ENCODE results near the gene MLANA. TPM values are rescaled to one million over a fixed set of nuclear protein-coding genes. Genes with fewer than 3 reads are reported as not detected.

Gene MLANA
- total RNA-seq, 1 donor from 2014 or later = not detected

DNA sequence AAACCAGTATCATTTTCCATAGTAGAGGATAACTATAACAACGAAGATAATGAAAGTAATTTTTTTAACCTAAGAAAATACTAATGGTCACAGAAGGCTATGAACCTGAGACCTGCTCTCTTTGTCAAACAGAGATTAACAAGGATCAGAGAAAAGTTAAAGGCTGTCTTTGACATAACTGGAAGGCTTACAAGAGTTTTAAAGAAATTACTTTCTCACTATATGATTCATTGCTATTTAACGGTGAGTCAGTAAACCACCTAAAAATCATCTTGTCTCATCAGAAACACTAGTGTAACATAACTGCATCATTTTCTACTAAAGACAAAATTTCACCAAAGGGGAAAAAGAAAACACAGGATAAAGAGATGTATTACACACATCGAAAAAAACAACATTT, 19.3 kb downstream of the MLANA start:
- H3K36me3 Mint-ChIP-seq = peaks cover 8% of the 10 kb centered on the region
- DNase-seq (ENCODE audit: low spot score in 2 of 2, unreplicated experiment in 2 of 2) = no peak
- no peak overlapping the region for H3K4me3 Mint-ChIP-seq
- H3K4me1 Mint-ChIP-seq = no peaks in the 10 kb centered on the region
- H3K9me3 Mint-ChIP-seq = no peaks in the 10 kb centered on the region
- no peak overlapping the region for H3K27ac Mint-ChIP-seq
- no peaks in the 10 kb centered on the region for H3K27me3 Mint-ChIP-seq (ENCODE audit: low read depth)
- TF ChIP-seq, protein P1, sequence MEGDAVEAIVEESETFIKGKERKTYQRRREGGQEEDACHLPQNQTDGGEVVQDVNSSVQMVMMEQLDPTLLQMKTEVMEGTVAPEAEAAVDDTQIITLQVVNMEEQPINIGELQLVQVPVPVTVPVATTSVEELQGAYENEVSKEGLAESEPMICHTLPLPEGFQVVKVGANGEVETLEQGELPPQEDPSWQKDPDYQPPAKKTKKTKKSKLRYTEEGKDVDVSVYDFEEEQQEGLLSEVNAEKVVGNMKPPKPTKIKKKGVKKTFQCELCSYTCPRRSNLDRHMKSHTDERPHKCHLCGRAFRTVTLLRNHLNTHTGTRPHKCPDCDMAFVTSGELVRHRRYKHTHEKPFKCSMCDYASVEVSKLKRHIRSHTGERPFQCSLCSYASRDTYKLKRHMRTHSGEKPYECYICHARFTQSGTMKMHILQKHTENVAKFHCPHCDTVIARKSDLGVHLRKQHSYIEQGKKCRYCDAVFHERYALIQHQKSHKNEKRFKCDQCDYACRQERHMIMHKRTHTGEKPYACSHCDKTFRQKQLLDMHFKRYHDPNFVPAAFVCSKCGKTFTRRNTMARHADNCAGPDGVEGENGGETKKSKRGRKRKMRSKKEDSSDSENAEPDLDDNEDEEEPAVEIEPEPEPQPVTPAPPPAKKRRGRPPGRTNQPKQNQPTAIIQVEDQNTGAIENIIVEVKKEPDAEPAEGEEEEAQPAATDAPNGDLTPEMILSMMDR (IDR thresholded peaks at IDR 0.05; ENCODE audit: unreplicated experiment) = no peak

DNA sequence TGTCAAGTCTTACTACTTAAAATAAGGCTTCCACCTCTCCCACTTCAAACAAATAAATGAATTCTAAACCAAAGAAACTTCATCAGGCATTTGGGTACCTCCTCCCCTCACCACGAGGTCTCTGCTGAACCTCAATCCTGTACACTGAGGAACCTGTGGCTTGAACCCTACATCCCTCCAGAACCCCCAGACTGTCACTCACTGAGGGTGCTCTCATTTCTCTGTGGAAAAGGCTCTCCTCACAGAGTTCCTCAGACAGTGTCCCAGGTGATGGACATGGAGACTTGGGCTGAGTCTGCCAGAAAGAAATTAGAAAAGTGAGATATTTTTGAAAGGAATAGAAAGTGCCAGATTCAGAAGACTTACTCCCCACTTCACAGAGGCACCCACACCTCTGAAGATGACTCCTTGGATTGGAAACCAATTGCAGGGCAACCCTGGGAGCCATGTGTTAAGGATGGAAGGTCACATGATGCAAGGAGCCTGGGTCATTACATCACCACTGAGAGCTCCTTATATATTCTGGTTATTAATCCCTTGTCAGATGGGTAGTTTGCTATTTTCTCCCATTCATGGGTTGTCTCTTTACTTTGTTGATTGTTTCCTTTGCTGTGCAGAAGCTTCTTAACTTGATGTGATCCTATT, 19.8 kb downstream of the MLANA start:
- Mint-ChIP-seq H3K9me3 (no peaks in the 10 kb centered on the region), H3K36me3 (peaks cover 4% of the 10 kb centered on the region), H3K4me3 (no peak overlapping the region), H3K27me3 (ENCODE audit: low read depth) (no peaks in the 10 kb centered on the region), H3K27ac (no peak overlapping the region), H3K4me1 (no peaks in the 10 kb centered on the region)
- DNase-seq (ENCODE audit: low spot score in 2 of 2, unreplicated experiment in 2 of 2) = no peak
- TF ChIP-seq, protein P1 (IDR thresholded peaks at IDR 0.05; ENCODE audit: unreplicated experiment) = no peak

DNA sequence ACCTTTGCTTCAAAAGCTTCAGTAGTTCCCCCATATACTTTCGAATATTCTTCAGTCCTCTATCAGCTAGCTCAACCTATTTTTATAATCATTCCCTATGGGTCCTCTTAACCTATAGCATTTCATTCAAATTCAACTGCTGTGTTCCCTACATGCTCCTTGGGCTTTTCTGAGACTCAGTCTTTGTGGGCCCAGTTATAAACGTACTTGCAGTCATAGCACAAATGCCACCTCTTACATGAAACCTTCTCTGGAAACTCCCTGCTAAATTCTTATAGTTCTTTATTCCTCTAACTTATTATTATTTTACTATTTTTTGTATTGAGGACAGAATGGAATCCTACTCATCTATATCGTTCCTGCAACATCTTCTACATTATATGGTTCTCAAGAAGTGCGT, 24.7 kb downstream of the MLANA start:
- no peaks in the 10 kb centered on the region for H3K4me1 Mint-ChIP-seq
- H3K36me3 Mint-ChIP-seq = peaks cover 13% of the 10 kb centered on the region
- no peaks in the 10 kb centered on the region for H3K9me3 Mint-ChIP-seq
- H3K4me3 Mint-ChIP-seq = no peak overlapping the region
- no peaks in the 10 kb centered on the region for H3K27me3 Mint-ChIP-seq (ENCODE audit: low read depth)
- DNase-seq (ENCODE audit: low spot score in 2 of 2, unreplicated experiment in 2 of 2) = no peak
- no peak overlapping the region for H3K27ac Mint-ChIP-seq
- TF ChIP-seq, protein P1 (IDR thresholded peaks at IDR 0.05; ENCODE audit: unreplicated experiment) = no peak

DNA sequence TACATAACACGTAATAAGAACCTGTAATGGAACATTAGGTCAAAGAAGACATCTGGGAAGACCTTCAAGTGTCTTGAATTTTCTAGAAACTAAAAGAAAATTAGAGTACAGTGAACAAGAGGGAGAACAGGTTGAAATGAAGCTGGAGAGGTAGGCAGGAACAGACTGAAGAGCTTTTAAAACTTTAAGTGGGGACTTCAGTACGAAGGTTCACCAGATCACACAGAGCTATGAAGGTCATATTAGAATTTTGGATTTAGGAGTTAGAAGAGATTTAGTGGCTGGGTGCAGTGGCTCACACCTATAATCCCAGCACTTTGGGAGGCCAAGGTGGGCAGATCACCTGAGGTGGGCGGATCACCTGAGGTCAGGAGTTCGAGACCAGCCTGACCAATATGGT, 26.6 kb downstream of the MLANA start:
- no peak overlapping the region for H3K27ac Mint-ChIP-seq
- H3K36me3 Mint-ChIP-seq = peaks cover 27% of the 10 kb centered on the region
- no peaks in the 10 kb centered on the region for H3K9me3 Mint-ChIP-seq
- TF ChIP-seq, protein P1 (IDR thresholded peaks at IDR 0.05; ENCODE audit: unreplicated experiment) = no peak
- no peak overlapping the region for H3K4me3 Mint-ChIP-seq
- H3K4me1 Mint-ChIP-seq = no peaks in the 10 kb centered on the region
- DNase-seq (ENCODE audit: low spot score in 2 of 2, unreplicated experiment in 2 of 2) = no peak
- H3K27me3 Mint-ChIP-seq (ENCODE audit: low read depth) = no peaks in the 10 kb centered on the region

DNA sequence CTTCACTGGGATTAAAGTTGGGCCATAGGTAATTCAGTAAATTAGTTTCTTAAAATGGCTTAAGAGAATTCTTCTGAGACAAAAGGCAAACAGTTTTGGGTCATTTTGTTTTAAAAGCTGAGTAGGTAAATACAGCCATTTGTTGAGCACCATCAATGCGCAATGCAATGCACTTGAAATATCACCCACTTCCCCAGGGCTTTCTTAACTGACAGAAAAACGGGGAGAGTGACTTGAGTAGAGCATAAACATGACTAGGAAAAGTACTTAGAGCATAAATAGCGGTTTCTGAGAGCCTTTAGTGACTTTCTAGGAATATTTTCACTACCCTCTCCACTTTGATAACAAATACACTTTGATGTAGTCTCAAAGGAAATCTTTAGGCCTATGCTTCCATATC, 27.2 kb downstream of the MLANA start:
- DNase-seq (ENCODE audit: low spot score in 2 of 2, unreplicated experiment in 2 of 2) = no peak
- H3K27me3 Mint-ChIP-seq (ENCODE audit: low read depth) = no peaks in the 10 kb centered on the region
- H3K4me1 Mint-ChIP-seq = no peaks in the 10 kb centered on the region
- H3K27ac Mint-ChIP-seq = no peak overlapping the region
- TF ChIP-seq, protein P1 (IDR thresholded peaks at IDR 0.05; ENCODE audit: unreplicated experiment) = no peak
- H3K36me3 Mint-ChIP-seq = peaks cover 32% of the 10 kb centered on the region
- H3K4me3 Mint-ChIP-seq = no peak overlapping the region
- H3K9me3 Mint-ChIP-seq = no peaks in the 10 kb centered on the region

DNA sequence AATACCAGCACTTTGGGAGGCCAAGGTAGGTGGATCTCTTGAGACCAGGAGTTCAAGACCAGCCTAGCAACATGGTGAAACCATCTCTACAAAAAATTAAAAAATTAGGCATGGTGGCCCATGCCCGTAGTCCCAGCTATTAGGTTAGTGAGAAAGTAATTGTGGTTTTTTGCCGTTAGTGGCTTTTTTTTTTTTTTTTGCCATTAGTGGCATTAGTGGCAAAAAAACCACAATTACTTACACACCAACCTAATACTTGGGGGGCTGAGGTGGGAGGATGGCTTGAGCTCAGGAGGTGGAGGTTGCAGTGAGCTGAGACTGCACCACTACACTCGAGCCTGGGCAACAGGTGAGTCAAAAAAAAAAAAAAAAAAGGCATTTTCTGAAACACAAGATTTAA, 27.8 kb downstream of the MLANA start:
- Mint-ChIP-seq H3K4me3 (no peak overlapping the region), H3K27me3 (ENCODE audit: low read depth) (no peaks in the 10 kb centered on the region), H3K9me3 (no peaks in the 10 kb centered on the region), H3K27ac (no peak overlapping the region), H3K36me3 (peaks cover 37% of the 10 kb centered on the region), H3K4me1 (no peaks in the 10 kb centered on the region)
- TF ChIP-seq, protein P1 (IDR thresholded peaks at IDR 0.05; ENCODE audit: unreplicated experiment) = no peak
- DNase-seq (ENCODE audit: low spot score in 2 of 2, unreplicated experiment in 2 of 2) = no peak
